ENCODE data around the gene TSPAN3.

TSPAN3 gene

DNA sequence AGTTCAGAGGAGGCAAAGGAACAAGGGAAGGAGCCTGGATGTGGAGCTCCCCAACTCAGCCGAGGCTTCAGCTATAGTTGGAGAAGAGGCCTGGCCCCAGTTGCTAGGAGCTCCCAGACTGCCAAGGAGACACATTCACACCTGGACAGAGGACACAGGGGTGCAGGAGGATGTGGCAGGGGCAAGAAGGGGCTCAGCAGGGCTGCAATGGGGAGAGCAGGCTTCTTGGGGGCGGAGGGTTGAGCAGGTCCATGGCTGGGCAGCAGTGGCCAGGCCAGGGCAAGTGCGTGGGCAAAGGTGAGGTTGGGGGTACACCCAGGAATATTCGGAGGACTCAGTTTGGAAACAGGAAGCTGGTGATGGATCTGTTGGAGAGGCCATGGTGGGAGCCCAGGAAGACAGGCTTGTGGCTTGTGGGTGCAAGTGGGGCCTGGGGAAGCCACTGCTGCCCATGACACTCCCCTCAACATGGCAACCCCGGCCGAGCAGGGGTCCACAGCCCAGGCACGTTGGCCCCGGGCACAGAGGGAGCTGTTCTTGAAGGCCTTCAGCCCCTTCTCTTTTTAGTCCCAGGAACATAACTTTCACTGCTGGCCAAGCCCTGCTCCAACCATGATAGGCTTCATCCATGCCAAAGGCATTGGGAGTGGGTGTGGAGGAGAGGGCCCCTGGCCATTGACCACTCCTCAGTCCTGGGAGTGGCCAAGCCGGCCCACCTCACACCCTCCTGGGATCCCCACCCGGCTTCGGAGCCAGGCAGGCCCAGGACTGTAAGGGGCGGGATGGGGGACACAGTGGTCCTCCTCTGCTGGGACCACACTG lies 33.3 kb downstream of the TSPAN3 start:
- WGBS (ENCODE audit: extremely low coverage, insufficient coverage, low lambda C conversion rate): no CpG with 5 or more reads among the region's 12 CpGs
- H3K4ac ChIP-seq (ENCODE audit: low read depth, low read length): no peak overlapping the region
- no peak overlapping the region for H2BK15ac ChIP-seq (replicated peaks; ENCODE audit: low read depth)
- H3K27me3 ChIP-seq (ENCODE audit: insufficient read depth, low read length, poor library complexity): no peaks in the 10 kb centered on the region
- H2BK120ac ChIP-seq (ENCODE audit: low read depth, low read length): no peak overlapping the region
- H3K79me2 ChIP-seq (ENCODE audit: control insufficient read depth, insufficient read depth, low read length): no peaks in the 10 kb centered on the region
- H3K9ac ChIP-seq (ENCODE audit: low read length): no peak overlapping the region
- H3K36me3 ChIP-seq (ENCODE audit: control insufficient read depth, insufficient read depth, low read length): no peaks in the 10 kb centered on the region
- DNase-seq: no peak
- H2BK5ac ChIP-seq (ENCODE audit: low read length): no peak overlapping the region
- H4K5ac ChIP-seq (ENCODE audit: low read length): no peak overlapping the region
- H2AK5ac ChIP-seq (ENCODE audit: low read length): no peak overlapping the region
- H3K4me1 ChIP-seq (ENCODE audit: control insufficient read depth, low read depth, low read length): no peaks in the 10 kb centered on the region
- H3K4me2 ChIP-seq (ENCODE audit: low read length): no peak overlapping the region
- H3K56ac ChIP-seq (ENCODE audit: low read length): no peak overlapping the region
- H4K8ac ChIP-seq (ENCODE audit: low read depth, low read length): no peak overlapping the region
- no peak overlapping the region for H3K18ac ChIP-seq (ENCODE audit: low read length)
- H3K23ac ChIP-seq (ENCODE audit: low read length): no peak overlapping the region
- no peak overlapping the region for H3K27ac ChIP-seq (ENCODE audit: low read depth, low read length)
- no peaks in the 10 kb centered on the region for H3K79me1 ChIP-seq (ENCODE audit: low read length)
- H3K4me3 ChIP-seq (ENCODE audit: low read length): no peak overlapping the region

DNA sequence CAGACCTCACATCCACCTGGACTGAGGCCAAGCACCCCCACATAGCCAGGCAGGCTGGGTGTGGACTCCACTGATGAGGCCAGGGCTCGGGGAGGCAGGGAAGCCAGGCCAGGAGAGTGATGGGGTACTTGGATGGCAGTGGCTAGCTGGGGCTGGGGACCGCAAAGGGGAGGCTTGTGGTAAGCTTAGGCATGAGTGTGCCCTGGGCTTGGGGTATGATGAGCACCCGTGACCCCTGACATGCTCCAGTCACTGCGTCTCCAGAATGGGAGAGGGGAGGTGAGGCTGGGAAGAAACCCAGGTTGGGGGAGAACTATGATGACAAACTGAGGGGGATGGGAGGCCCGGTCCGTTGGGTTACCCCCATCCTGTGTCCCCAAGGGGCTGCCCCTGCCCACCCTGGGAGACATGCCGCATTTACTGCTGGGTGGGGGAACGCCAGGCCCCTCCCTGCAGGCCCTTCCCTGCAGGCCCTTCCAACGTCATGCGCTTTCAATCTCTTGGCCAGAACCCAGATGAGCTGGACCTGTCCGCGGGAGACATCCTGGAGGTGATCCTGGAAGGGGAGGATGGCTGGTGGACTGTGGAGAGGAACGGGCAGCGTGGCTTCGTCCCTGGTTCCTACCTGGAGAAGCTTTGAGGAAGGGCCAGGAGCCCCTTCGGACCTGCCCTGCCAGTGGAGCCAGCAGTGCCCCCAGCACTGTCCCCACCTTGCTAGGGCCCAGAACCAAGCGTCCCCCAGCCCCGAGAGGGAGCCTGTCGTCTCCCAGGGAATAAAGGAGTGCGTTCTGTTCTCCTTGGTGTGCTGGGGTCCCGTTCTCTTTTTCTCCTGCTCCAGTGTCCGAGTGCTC lies 34.1 kb downstream of the TSPAN3 start:
- no CpG with 5 or more reads among the region's 22 CpGs for WGBS (ENCODE audit: extremely low coverage, insufficient coverage, low lambda C conversion rate)
- Histone ChIP-seq H3K23ac (ENCODE audit: low read length) (no peak overlapping the region), H2BK15ac (replicated peaks; ENCODE audit: low read depth) (no peak overlapping the region), H3K9ac (ENCODE audit: low read length) (no peak overlapping the region), H3K27ac (ENCODE audit: low read depth, low read length) (no peak overlapping the region), H2BK5ac (ENCODE audit: low read length) (no peak overlapping the region), H3K56ac (ENCODE audit: low read length) (no peak overlapping the region), H3K79me2 (ENCODE audit: control insufficient read depth, insufficient read depth, low read length) (no peaks in the 10 kb centered on the region), H2AK5ac (ENCODE audit: low read length) (no peak overlapping the region), H3K27me3 (ENCODE audit: insufficient read depth, low read length, poor library complexity) (no peaks in the 10 kb centered on the region), H4K5ac (ENCODE audit: low read length) (no peak overlapping the region), H4K8ac (ENCODE audit: low read depth, low read length) (no peak overlapping the region), H3K4me2 (ENCODE audit: low read length) (no peak overlapping the region), H3K79me1 (ENCODE audit: low read length) (no peaks in the 10 kb centered on the region), H3K4me1 (ENCODE audit: control insufficient read depth, low read depth, low read length) (no peaks in the 10 kb centered on the region), H3K4me3 (ENCODE audit: low read length) (no peak overlapping the region), H3K36me3 (ENCODE audit: control insufficient read depth, insufficient read depth, low read length) (no peaks in the 10 kb centered on the region), H3K18ac (ENCODE audit: low read length) (no peak overlapping the region), H2BK120ac (ENCODE audit: low read depth, low read length) (no peak overlapping the region), H3K4ac (ENCODE audit: low read depth, low read length) (no peak overlapping the region)
- DNase-seq: no peak

DNA sequence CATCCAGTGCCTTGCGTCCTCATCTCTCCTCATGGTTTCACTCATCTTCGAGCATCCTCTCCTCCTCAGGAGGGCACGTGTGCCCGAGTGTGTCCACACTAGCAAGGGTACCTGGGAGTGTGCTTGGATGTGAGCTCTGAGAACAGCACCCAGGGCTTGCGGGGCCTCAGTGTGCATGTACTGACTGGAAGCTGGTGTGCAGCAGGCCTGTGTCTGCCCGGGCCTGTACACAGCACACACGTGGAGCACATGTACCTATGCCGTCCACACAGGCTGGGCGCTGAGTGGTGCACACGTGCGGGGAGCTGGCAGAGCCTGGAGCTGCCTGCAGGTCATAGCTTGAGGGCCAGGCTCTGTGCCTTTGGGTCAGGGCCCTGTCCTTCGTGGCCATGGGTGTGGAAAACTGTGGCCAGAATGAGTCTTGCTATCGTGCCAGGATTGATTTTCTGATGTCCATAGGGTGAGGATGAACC lies 34.9 kb downstream of the TSPAN3 start:
- Histone ChIP-seq H3K27ac (ENCODE audit: low read depth, low read length) (no peak overlapping the region), H3K36me3 (ENCODE audit: control insufficient read depth, insufficient read depth, low read length) (no peaks in the 10 kb centered on the region), H3K18ac (ENCODE audit: low read length) (no peak overlapping the region), H3K4me2 (ENCODE audit: low read length) (no peak overlapping the region), H3K23ac (ENCODE audit: low read length) (no peak overlapping the region), H3K4me3 (ENCODE audit: low read length) (no peak overlapping the region), H3K79me2 (ENCODE audit: control insufficient read depth, insufficient read depth, low read length) (no peaks in the 10 kb centered on the region), H3K9ac (ENCODE audit: low read length) (no peak overlapping the region), H3K27me3 (ENCODE audit: insufficient read depth, low read length, poor library complexity) (no peaks in the 10 kb centered on the region), H2BK5ac (ENCODE audit: low read length) (no peak overlapping the region), H2BK15ac (replicated peaks; ENCODE audit: low read depth) (no peak overlapping the region), H4K5ac (ENCODE audit: low read length) (no peak overlapping the region), H3K4me1 (ENCODE audit: control insufficient read depth, low read depth, low read length) (no peaks in the 10 kb centered on the region), H3K79me1 (ENCODE audit: low read length) (no peaks in the 10 kb centered on the region), H3K56ac (ENCODE audit: low read length) (no peak overlapping the region), H2BK120ac (ENCODE audit: low read depth, low read length) (no peak overlapping the region), H2AK5ac (ENCODE audit: low read length) (no peak overlapping the region), H3K4ac (ENCODE audit: low read depth, low read length) (no peak overlapping the region), H4K8ac (ENCODE audit: low read depth, low read length) (no peak overlapping the region)
- DNase-seq: no peak
- no CpG with 5 or more reads among the region's 13 CpGs for WGBS (ENCODE audit: extremely low coverage, insufficient coverage, low lambda C conversion rate)

- Histone ChIP-seq H2BK15ac (replicated peaks; ENCODE audit: low read depth) (no peak overlapping the region), H3K9ac (ENCODE audit: low read length) (no peak overlapping the region), H2AK5ac (ENCODE audit: low read length) (no peak overlapping the region), H3K79me2 (ENCODE audit: control insufficient read depth, insufficient read depth, low read length) (no peaks in the 10 kb centered on the region), H3K4me3 (ENCODE audit: low read length) (no peak overlapping the region), H2BK120ac (ENCODE audit: low read depth, low read length) (no peak overlapping the region), H3K4me1 (ENCODE audit: control insufficient read depth, low read depth, low read length) (no peaks in the 10 kb centered on the region), H3K27ac (ENCODE audit: low read depth, low read length) (no peak overlapping the region), H3K4ac (ENCODE audit: low read depth, low read length) (no peak overlapping the region), H2BK5ac (ENCODE audit: low read length) (no peak overlapping the region), H3K79me1 (ENCODE audit: low read length) (no peaks in the 10 kb centered on the region), H3K23ac (ENCODE audit: low read length) (no peak overlapping the region), H3K18ac (ENCODE audit: low read length) (no peak overlapping the region), H4K8ac (ENCODE audit: low read depth, low read length) (no peak overlapping the region), H3K27me3 (ENCODE audit: insufficient read depth, low read length, poor library complexity) (no peaks in the 10 kb centered on the region), H3K56ac (ENCODE audit: low read length) (no peak overlapping the region), H4K5ac (ENCODE audit: low read length) (no peak overlapping the region), H3K36me3 (ENCODE audit: control insufficient read depth, insufficient read depth, low read length) (no peaks in the 10 kb centered on the region), H3K4me2 (ENCODE audit: low read length) (no peak overlapping the region)
- no peak for DNase-seq
- no CpG with 5 or more reads among the region's 9 CpGs for WGBS (ENCODE audit: extremely low coverage, insufficient coverage, low lambda C conversion rate)
These were observed 35.3 kb downstream of the TSPAN3 start for GRCh38 chr15:77035584-77035983.

DNA sequence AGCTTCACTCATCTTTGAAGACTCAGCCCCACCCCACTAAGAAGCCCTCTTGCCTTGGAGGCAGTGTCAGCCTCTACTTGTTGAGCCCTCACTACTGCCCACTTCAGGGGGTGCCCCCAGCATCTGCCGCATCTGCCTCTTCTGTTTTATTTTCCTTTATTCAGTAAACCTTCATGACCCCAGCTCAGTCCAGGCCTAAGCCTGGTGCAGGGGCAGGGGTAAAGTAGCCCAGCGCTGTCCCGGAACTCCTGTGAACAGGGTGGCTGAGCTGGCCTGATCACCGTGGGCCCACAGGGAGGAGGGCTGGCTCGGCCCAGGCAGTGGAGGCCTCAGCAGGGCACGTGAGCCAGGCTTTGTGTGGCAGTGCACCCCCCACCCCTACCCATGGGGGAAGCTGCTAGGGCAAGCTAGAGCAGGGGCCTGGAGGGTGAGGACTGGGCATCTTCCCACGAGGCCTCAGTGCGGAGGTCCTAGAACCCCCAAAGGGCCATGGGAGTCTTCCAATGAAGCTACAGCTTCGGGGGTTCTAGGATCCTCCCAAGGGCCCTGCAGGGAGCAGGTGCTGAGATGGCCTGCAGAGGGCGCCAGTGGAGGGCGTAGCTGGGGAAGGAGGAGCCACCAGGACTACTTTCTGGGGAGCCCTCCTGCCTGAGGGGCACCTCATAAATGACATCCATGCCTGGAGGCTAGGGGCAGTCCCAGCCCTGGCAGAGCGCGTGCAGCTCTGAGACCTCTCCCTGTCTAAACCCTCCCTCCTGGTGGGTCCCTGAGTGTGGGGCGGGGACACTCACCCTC lies 36.0 kb downstream of the TSPAN3 start:
- Histone ChIP-seq H3K79me1 (ENCODE audit: low read length) (no peaks in the 10 kb centered on the region), H3K4me3 (ENCODE audit: low read length) (no peak overlapping the region), H3K27ac (ENCODE audit: low read depth, low read length) (no peak overlapping the region), H4K8ac (ENCODE audit: low read depth, low read length) (no peak overlapping the region), H3K4me2 (ENCODE audit: low read length) (no peak overlapping the region), H2AK5ac (ENCODE audit: low read length) (no peak overlapping the region), H4K5ac (ENCODE audit: low read length) (no peak overlapping the region), H3K4ac (ENCODE audit: low read depth, low read length) (no peak overlapping the region), H3K18ac (ENCODE audit: low read length) (no peak overlapping the region), H3K9ac (ENCODE audit: low read length) (no peak overlapping the region), H3K79me2 (ENCODE audit: control insufficient read depth, insufficient read depth, low read length) (no peaks in the 10 kb centered on the region), H3K27me3 (ENCODE audit: insufficient read depth, low read length, poor library complexity) (no peaks in the 10 kb centered on the region), H3K36me3 (ENCODE audit: control insufficient read depth, insufficient read depth, low read length) (no peaks in the 10 kb centered on the region), H2BK120ac (ENCODE audit: low read depth, low read length) (no peak overlapping the region), H3K4me1 (ENCODE audit: control insufficient read depth, low read depth, low read length) (no peaks in the 10 kb centered on the region), H2BK15ac (replicated peaks; ENCODE audit: low read depth) (no peak overlapping the region), H3K23ac (ENCODE audit: low read length) (no peak overlapping the region), H2BK5ac (ENCODE audit: low read length) (no peak overlapping the region), H3K56ac (ENCODE audit: low read length) (no peak overlapping the region)
- DNase-seq: no peak
- WGBS (ENCODE audit: extremely low coverage, insufficient coverage, low lambda C conversion rate): no CpG with 5 or more reads among the region's 14 CpGs

Data from mesendoderm (in vitro differentiated cells).